HG03175 (cell line): Measurements from ENCODE around the gene NUP58.

Source experiments
- ATAC-seq: cut with Tn5 transposase; IDR thresholded peaks from one replicate; pipeline ENCODE4 v1.9.1; 2021; ENCODE audit warnings: mild to moderate bottlenecking, moderate library complexity; ENCODE audit not compliant: unreplicated experiment

The NUP58 gene

GRCh38 chr13:25375727-25376358 lies 74.4 kb downstream of the NUP58 start:
- no peak for ATAC-seq

- ATAC-seq: no peak
These were observed 76.0 kb downstream of the NUP58 start for GRCh38 chr13:25377244-25377962.

GRCh38 chr13:25378528-25378927 lies 77.1 kb downstream of the NUP58 start:
- ATAC-seq: no peak

GRCh38 chr13:25379011-25379410 lies 77.6 kb downstream of the NUP58 start:
- no peak for ATAC-seq

- ATAC-seq: no peak
These were observed 78.7 kb downstream of the NUP58 start for GRCh38 chr13:25380082-25380481.

- no peak for ATAC-seq
These were observed 79.4 kb downstream of the NUP58 start for GRCh38 chr13:25380741-25381324.

- ATAC-seq: no peak
These were observed 83.5 kb downstream of the NUP58 start for GRCh38 chr13:25384758-25385410.

- ATAC-seq: no peak
These were observed 90.5 kb downstream of the NUP58 start for GRCh38 chr13:25391932-25392331.
